Adrenal gland (tissue), 12 donors: Measurements from ENCODE around the gene IPPK. TPM values are rescaled to one million over a fixed set of nuclear protein-coding genes. Genes with fewer than 3 reads are reported as not detected.
A peak's percentile ranks its signal among the peaks of the same experiment; 100 is the strongest.

ENCODE experiments used
- DNase-seq, 7 donors: peaks; one replicate each; pipeline ENCODE4 v3.0.0-alpha.2; 2019 to 2020
- H3K27ac ChIP-seq, 5 donors: fragments of 200-600 bp; sonication (generic) in 4 of 5; 1 replicate in 3 of 5; 2 replicates in 2 of 5; pipeline versions ENCODE4 v1.5.1 to v1.8.0; 2016 to 2020; ENCODE audit warnings: mild to moderate bottlenecking in 1 of 5
- H3K27me3 ChIP-seq: fragments of 200-600 bp; 2 replicates; pipeline ENCODE4 v1.8.0; 2021
- H3K36me3 ChIP-seq, 2 donors: fragments of 200-600 bp; replicated peaks in 1 of 2; 1 replicate in 1 of 2; 2 replicates in 1 of 2; pipeline versions ENCODE4 v1.5.1 to v1.8.0; 2018 to 2022
- H3K4me1 ChIP-seq, 2 donors: fragments of 200-600 bp; replicated peaks in 1 of 2; 1 replicate in 1 of 2; 2 replicates in 1 of 2; pipeline versions ENCODE4 v1.5.1 to v1.8.0; 2018 to 2021
- H3K4me3 ChIP-seq, 4 donors: fragments of 200-600 bp; sonication (generic) in 3 of 4; one replicate each; pipeline ENCODE4 v1.5.1; 2016 to 2018
- H3K9me3 ChIP-seq, 3 donors: fragments of 200-600 bp; sonication (generic) in 1 of 3; replicated peaks in 1 of 3; 1 replicate in 2 of 3; 2 replicates in 1 of 3; pipeline versions ENCODE4 v1.5.1 to v1.8.0; 2016 to 2021
- POLR2A ChIP-seq, 2 donors: fragments of 450-650 bp; IDR thresholded peaks; one replicate each; pipeline ENCODE4 v1.6.1; 2017; ENCODE audit warnings: antibody characterized with exemption in 2 of 2, mild to moderate bottlenecking in 2 of 2, moderate library complexity in 1 of 2
- WGBS, 4 donors: extraction: QIAGEN DNeasy Blood & Tissue Kit in 2 of 4; methylation state at CpG; one replicate each; pipeline versions ENCODE4 v1.1.5 to v1.1.7; 2013 to 2017; 5-methylcytosine and 5-hydroxymethylcytosine counted together
- intact Hi-C, 2 donors: fragments of 100-400 bp; cut with DNase I; formaldehyde crosslinking; loops; one replicate each; pipeline versions ENCODE4 v1.14.1 to v1.15.0; 2022 to 2023
- polyA plus RNA-seq, 3 donors: library from polyadenylated mRNA; stranded (reverse); fragments of 200-250 nt in 2 of 3; fragments of 350-450 nt in 1 of 3; fragmentation: Illumina TruSeq in 1 of 3; extraction: RNeasy Lipid Tissue Mini Kit (QIAGEN cat#74804) in 1 of 3; gene quantifications; one replicate each; pipeline ENCODE4 v1.2.3, GENCODE V29; 2013 to 2014
- total RNA-seq, 9 donors: library from RNA; depleted of rRNA in 4 of 9; stranded (reverse); fragments of >200 nt in 4 of 9; fragments of 120-200 nt in 1 of 9; fragmentation: NEBNext Ultra II Directional in 1 of 9; extraction: Animal tissue kit (Norgen Biotek cat#: 25700) in 1 of 9; gene quantifications; one replicate each; pipeline versions ENCODE4 v1.1.0 to v1.2.4, GENCODE V29; 2013 to 2023
- TF ChIP-seq, protein P1 (sequence below), 6 experiments: fragments of 450-650 bp in 4 of 6; fragments of 200-600 bp in 2 of 6; sonication (generic) in 1 of 6; IDR thresholded peaks; 1 replicate in 5 of 6; 2 replicates in 1 of 6; pipeline versions ENCODE4 v1.5.1 to v1.8.0; 2016 to 2021; ENCODE audit warnings: antibody characterized with exemption in 6 of 6, mild to moderate bottlenecking in 2 of 6, moderate library complexity in 1 of 6
- donor health status: healthy with polysubstance abuse.
- donor health status: Bipolar disorder and iron deficiency.
- donor health status: DM: yes; HTN: yes; CAD: no.
- donor health status: DM: no; HTN: no; CAD: no.
- donor health status: DM: no; HTN: no; CAD: no.
- donor health status: DM: yes; HTN: yes; CAD: no.

IPPK gene
- total and polyA plus RNA-seq, 12 donors: 2.9 to 22.2 (median 9.0) TPM

DNA sequence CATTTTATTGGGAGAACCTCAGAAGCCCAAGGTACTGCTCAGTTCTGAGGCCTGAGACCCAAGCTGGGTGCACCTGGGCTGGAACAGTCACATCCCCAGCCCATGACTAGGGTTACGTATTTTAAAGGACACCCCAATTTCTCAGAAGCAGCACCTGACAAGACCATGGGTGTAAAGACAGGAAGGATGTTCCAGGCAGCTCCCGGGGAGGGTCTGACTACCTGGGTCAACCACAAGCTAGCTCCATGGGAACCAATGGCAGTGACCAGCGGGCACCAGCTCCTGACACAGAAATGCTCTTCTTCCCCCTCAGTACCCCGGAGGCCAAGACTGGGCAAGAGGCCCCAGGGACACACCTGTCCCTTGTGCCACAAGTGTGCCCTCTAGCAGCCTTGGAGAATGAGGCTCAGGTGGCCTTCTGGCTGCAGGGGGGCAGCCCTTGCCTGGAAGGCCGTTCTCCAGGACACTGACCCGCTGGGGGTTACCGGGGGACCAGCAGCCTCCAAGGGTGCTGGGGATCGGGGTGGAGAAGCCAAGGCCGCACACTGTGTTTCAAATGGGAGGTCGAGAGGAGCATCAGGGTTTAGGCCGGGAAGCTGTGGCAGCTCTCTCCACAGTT, 52.6 kb downstream of the IPPK start:
- Histone ChIP-seq H3K27me3 (no peaks in the 10 kb centered on the region), H3K9me3 (no peaks in the 10 kb centered on the region), H3K4me1 (peaks cover 21 to 40% of the 10 kb centered on the region in 2 donors), H3K4me3 (no peak overlapping the region), H3K36me3 (peaks cover 0 to 7% of the 10 kb centered on the region in 2 donors), H3K27ac (peak overlapping the region; percentile 20 to 93 (median 68))
- intact Hi-C loops: no loop called here
- peak in 2 of 7 donors; percentile 18 to 50 for DNase-seq
- 64 to 87% (median 75%) methylated on average over 7 to 11 of the region's 11 CpGs for WGBS, 4 donors
- TF ChIP-seq, protein P1, sequence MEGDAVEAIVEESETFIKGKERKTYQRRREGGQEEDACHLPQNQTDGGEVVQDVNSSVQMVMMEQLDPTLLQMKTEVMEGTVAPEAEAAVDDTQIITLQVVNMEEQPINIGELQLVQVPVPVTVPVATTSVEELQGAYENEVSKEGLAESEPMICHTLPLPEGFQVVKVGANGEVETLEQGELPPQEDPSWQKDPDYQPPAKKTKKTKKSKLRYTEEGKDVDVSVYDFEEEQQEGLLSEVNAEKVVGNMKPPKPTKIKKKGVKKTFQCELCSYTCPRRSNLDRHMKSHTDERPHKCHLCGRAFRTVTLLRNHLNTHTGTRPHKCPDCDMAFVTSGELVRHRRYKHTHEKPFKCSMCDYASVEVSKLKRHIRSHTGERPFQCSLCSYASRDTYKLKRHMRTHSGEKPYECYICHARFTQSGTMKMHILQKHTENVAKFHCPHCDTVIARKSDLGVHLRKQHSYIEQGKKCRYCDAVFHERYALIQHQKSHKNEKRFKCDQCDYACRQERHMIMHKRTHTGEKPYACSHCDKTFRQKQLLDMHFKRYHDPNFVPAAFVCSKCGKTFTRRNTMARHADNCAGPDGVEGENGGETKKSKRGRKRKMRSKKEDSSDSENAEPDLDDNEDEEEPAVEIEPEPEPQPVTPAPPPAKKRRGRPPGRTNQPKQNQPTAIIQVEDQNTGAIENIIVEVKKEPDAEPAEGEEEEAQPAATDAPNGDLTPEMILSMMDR (IDR thresholded peaks at IDR 0.05): no peak
- TF ChIP-seq POLR2A (IDR thresholded peaks at IDR 0.05): no peak

- no peaks in the 10 kb centered on the region for H3K27me3 ChIP-seq
- no peaks in the 10 kb centered on the region for H3K9me3 ChIP-seq
- TF ChIP-seq POLR2A (IDR thresholded peaks at IDR 0.05): peak in 1 of 2 donors; percentile 65
- TF ChIP-seq, protein P1 (IDR thresholded peaks at IDR 0.05): no peak
- peak overlapping the region; percentile 53 to 93 (median 70) for H3K27ac ChIP-seq
- 24 to 35% (median 33%) methylated on average over 11 of the region's 11 CpGs for WGBS, 4 donors
- peaks cover 21 to 40% of the 10 kb centered on the region in 2 donors for H3K4me1 ChIP-seq
- intact Hi-C loops: no loop called here
- peak overlapping the region in 2 of 4 donors; percentile 1 to 18 for H3K4me3 ChIP-seq
- DNase-seq: peak; percentile 73 to 88 (median 85)
- H3K36me3 ChIP-seq: peaks cover 0 to 12% of the 10 kb centered on the region in 2 donors
These were observed 53.2 kb downstream of the IPPK start for GRCh38 chr9:92616655-92617111.

GRCh38 chr9:92616199-92616641, 53.7 kb downstream of the IPPK start:
- Histone ChIP-seq H3K27ac (peak overlapping the region; percentile 53 to 93 (median 70)), H3K27me3 (no peaks in the 10 kb centered on the region), H3K9me3 (no peaks in the 10 kb centered on the region), H3K36me3 (peaks cover 0 to 14% of the 10 kb centered on the region in 2 donors), H3K4me1 (peaks cover 21 to 40% of the 10 kb centered on the region in 2 donors), H3K4me3 (peak overlapping the region in 2 of 4 donors; percentile 1 to 18)
- intact Hi-C loops: no loop called here
- no peak for TF ChIP-seq POLR2A (IDR thresholded peaks at IDR 0.05)
- TF ChIP-seq, protein P1 (IDR thresholded peaks at IDR 0.05): no peak
- 34 to 50% (median 43%) methylated on average over 11 of the region's 11 CpGs for WGBS, 4 donors
- DNase-seq: peak in 1 of 7 donors; percentile 21

- intact Hi-C loops: no loop called here
- Histone ChIP-seq H3K4me3 (peak overlapping the region in 1 of 4 donors; percentile 18), H3K27me3 (no peaks in the 10 kb centered on the region), H3K27ac (peak overlapping the region; percentile 53 to 93 (median 70)), H3K9me3 (no peaks in the 10 kb centered on the region), H3K36me3 (peaks cover 0 to 14% of the 10 kb centered on the region in 2 donors), H3K4me1 (peaks cover 21 to 40% of the 10 kb centered on the region in 2 donors)
- 29 to 58% (median 37%) methylated on average over 13 of the region's 13 CpGs for WGBS, 4 donors
- peak in 2 of 7 donors; percentile 44 to 55 for DNase-seq
- TF ChIP-seq POLR2A (IDR thresholded peaks at IDR 0.05): no peak
- TF ChIP-seq, protein P1 (IDR thresholded peaks at IDR 0.05): no peak
These were observed 54.1 kb downstream of the IPPK start for GRCh38 chr9:92615790-92616189.
